ENCODE results near the gene ZNF281. TPM values are rescaled to one million over a fixed set of nuclear protein-coding genes. Genes with fewer than 3 reads are reported as not detected.
"Not testable (repeated sequence)": the region's sequence is repeated elsewhere in the genome, so short reads cannot be mapped to it uniquely, and the experiment has no call there.

Gene ZNF281
- polyA plus RNA-seq, 2 donors, result 1.3 to 1.5 TPM

- Histone ChIP-seq H3K4me3 (ENCODE audit: low read depth in 1 of 2, low read length in 2 of 2) (no peak overlapping the region), H3K27me3 (ENCODE audit: control insufficient read depth in 1 of 2, insufficient read depth in 2 of 2, low read length in 2 of 2) (no peaks in the 10 kb centered on the region), H3K4me1 (ENCODE audit: control insufficient read depth in 2 of 2, insufficient read depth in 2 of 2, low read length in 1 of 2) (no peaks in the 10 kb centered on the region), H3K9me3 (ENCODE audit: control insufficient read depth in 2 of 2, insufficient read depth in 1 of 2, low read depth in 1 of 2, low read length in 1 of 2) (no peaks in the 10 kb centered on the region), H3K36me3 (ENCODE audit: control insufficient read depth in 2 of 2, insufficient read depth in 2 of 2, low read length in 1 of 2) (no peaks in the 10 kb centered on the region), H3K27ac (ENCODE audit: low read depth in 2 of 2, low read length in 1 of 2) (no peak overlapping the region)
- WGBS, 2 donors, result 46 to 52% methylated on average over 2 of the region's 2 CpGs
Measured at GRCh38 chr1:200443860-200444259, 34.0 kb upstream of the ZNF281 start.

DNA sequence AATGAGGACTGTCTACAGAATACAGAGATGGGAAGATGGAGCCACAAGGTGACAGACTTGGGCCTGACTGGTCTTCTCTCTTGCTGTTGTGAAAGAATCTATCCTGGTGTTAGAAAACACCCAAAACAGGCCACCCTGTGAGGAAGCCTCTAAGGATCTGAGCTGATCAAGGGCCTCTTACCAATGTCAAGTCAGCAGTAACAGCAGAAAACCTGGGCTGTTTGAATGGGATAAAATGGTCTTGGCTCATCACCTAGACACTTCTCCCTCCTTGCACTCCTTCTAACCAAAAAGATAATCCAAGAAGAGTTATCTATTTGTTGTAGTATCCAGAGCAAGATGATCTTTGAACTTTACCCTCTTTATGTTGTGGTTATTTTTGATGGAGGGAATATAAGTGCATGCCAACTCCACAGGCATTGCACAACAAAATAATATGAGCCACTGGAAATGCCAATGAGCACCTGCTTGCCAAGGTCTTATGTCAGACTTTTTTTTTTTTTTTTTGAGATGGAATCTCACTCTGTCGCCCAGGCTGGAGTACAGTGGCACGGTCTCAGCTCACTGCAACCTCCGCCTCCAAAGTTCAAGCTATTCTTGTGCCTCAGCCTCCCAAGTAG, 32.8 kb upstream of the ZNF281 start:
- H3K27me3 ChIP-seq (ENCODE audit: control insufficient read depth in 1 of 2, insufficient read depth in 2 of 2, low read length in 2 of 2), result no peaks in the 10 kb centered on the region
- WGBS, 2 donors, result 79 to 84% methylated on average over 3 of the region's 3 CpGs

DNA sequence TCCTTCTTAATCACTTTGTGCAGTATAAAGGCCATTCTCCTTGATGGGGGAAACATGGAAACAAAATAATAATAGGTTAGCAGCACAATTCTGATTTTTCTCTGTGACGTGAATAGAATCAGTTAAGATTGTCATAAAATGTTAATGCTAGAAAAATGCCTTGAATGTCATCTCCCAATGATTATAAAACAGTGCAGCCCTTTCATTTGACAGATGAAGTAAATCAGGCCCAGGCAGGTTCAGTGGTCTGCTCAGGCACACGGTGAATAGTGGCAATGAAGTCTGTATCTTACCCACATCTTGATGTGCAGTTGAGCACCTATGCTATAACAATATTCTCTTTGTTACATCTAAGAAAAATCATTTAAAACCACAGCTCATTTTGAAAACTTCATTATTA, 32.2 kb upstream of the ZNF281 start:
- 64 to 70% methylated on average over 2 of the region's 2 CpGs for WGBS, 2 donors
- no peaks in the 10 kb centered on the region for H3K4me1 ChIP-seq (ENCODE audit: control insufficient read depth in 2 of 2, insufficient read depth in 2 of 2, low read length in 1 of 2)
- H3K27me3 ChIP-seq (ENCODE audit: control insufficient read depth in 1 of 2, insufficient read depth in 2 of 2, low read length in 2 of 2), result no peaks in the 10 kb centered on the region
- no peak overlapping the region for H3K4me3 ChIP-seq (ENCODE audit: low read depth in 1 of 2, low read length in 2 of 2)
- H3K27ac ChIP-seq (ENCODE audit: low read depth in 2 of 2, low read length in 1 of 2), result no peak overlapping the region
- H3K36me3 ChIP-seq (ENCODE audit: control insufficient read depth in 2 of 2, insufficient read depth in 2 of 2, low read length in 1 of 2), result no peaks in the 10 kb centered on the region
- H3K9me3 ChIP-seq (ENCODE audit: control insufficient read depth in 2 of 2, insufficient read depth in 1 of 2, low read depth in 1 of 2, low read length in 1 of 2), result no peaks in the 10 kb centered on the region

More for the DNA sequence above, 32.8 kb upstream of the ZNF281 start:
- no peaks in the 10 kb centered on the region for H3K9me3 ChIP-seq (ENCODE audit: control insufficient read depth in 2 of 2, insufficient read depth in 1 of 2, low read depth in 1 of 2, low read length in 1 of 2)
- H3K4me1 ChIP-seq (ENCODE audit: control insufficient read depth in 2 of 2, insufficient read depth in 2 of 2, low read length in 1 of 2), result no peaks in the 10 kb centered on the region
- no peak overlapping the region for H3K4me3 ChIP-seq (ENCODE audit: low read depth in 1 of 2, low read length in 2 of 2)
- H3K27ac ChIP-seq (ENCODE audit: low read depth in 2 of 2, low read length in 1 of 2), result no peak overlapping the region
- H3K36me3 ChIP-seq (ENCODE audit: control insufficient read depth in 2 of 2, insufficient read depth in 2 of 2, low read length in 1 of 2), result no peaks in the 10 kb centered on the region

DNA sequence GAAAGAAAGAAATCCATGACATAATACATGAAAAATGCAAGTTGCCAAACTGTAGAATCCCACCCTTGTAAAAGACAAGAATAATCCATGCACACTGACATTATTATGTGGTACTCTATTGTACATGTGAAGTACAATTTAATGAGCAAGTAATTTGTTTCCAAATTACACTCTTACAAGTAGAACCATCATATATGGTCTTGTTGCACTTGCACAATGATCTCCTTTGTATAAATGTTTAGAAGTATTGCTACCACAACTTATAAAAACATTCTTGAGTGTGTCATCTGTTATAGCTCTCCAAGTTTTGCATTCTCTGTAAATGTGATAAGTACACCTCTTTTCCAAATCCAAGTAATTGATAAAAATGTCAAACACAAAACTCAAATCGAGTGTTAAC, 29.1 kb upstream of the ZNF281 start:
- 72 to 83% methylated on average over 1 of the region's 1 CpG for WGBS, 2 donors
- no peak overlapping the region for H3K4me3 ChIP-seq (ENCODE audit: low read depth in 1 of 2, low read length in 2 of 2)

DNA sequence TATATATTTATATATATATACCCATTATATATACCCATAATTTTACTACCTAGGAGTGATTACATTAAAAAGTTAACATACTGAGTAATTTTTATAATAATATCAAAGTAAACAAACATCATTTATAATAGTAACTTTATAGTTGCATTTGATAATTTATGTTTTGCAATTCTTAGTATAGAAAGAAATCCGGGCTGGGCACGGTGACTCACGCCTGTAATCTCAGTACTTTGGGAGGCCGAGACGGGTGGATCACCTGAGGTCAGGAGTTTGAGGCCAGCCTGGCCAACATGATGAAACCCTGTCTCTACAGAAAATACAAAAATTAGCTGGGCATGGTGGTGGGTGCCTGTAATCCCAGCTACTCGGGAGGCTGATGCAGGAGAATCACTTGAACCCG, 28.6 kb upstream of the ZNF281 start:
- 75 to 83% methylated on average over 7 of the region's 7 CpGs for WGBS, 2 donors
- H3K4me1 ChIP-seq (ENCODE audit: control insufficient read depth in 2 of 2, insufficient read depth in 2 of 2, low read length in 1 of 2); H3K27ac ChIP-seq (ENCODE audit: low read depth in 2 of 2, low read length in 1 of 2); H3K36me3 ChIP-seq (ENCODE audit: control insufficient read depth in 2 of 2, insufficient read depth in 2 of 2, low read length in 1 of 2); H3K27me3 ChIP-seq (ENCODE audit: control insufficient read depth in 1 of 2, insufficient read depth in 2 of 2, low read length in 2 of 2); H3K9me3 ChIP-seq (ENCODE audit: control insufficient read depth in 2 of 2, insufficient read depth in 1 of 2, low read depth in 1 of 2, low read length in 1 of 2); H3K4me3 ChIP-seq (ENCODE audit: low read depth in 1 of 2, low read length in 2 of 2): not testable (repeated sequence)

More for the DNA sequence above, 29.1 kb upstream of the ZNF281 start:
- Histone ChIP-seq H3K4me1 (ENCODE audit: control insufficient read depth in 2 of 2, insufficient read depth in 2 of 2, low read length in 1 of 2) (no peaks in the 10 kb centered on the region), H3K27me3 (ENCODE audit: control insufficient read depth in 1 of 2, insufficient read depth in 2 of 2, low read length in 2 of 2) (no peaks in the 10 kb centered on the region), H3K27ac (ENCODE audit: low read depth in 2 of 2, low read length in 1 of 2) (no peak overlapping the region), H3K36me3 (ENCODE audit: control insufficient read depth in 2 of 2, insufficient read depth in 2 of 2, low read length in 1 of 2) (no peaks in the 10 kb centered on the region), H3K9me3 (ENCODE audit: control insufficient read depth in 2 of 2, insufficient read depth in 1 of 2, low read depth in 1 of 2, low read length in 1 of 2) (no peaks in the 10 kb centered on the region)

DNA sequence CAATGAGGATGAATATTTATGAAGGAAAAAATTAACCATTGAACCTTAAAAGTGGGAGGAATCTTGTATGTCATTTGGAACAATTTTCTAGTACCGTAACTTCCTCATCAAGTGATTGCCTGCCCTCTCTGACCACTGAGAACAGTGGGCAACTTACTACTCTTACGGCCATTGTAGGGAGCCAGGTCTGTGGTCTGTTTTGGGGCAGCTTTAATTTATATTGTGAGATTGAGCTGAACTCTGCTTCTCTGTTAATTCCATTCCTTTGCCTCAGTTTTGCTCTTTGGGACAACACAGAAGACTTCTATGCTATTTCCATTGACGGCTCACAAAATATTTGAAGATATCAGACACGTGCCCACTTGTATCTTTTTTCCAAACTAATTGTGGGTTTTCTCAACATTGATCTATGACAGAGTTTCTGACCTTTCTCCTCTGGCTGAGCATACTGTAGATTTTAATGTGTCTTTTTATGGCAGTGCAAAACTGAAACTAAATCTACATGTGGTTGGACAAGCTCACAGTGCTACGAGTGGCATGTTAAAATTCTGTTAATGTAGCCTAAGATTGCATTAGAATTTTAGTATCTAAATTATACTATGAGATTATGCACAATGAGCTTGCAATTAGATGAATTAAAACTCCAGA, 27.8 kb upstream of the ZNF281 start:
- 33 to 39% methylated on average over 5 of the region's 5 CpGs for WGBS, 2 donors
- Histone ChIP-seq H3K27me3 (ENCODE audit: control insufficient read depth in 1 of 2, insufficient read depth in 2 of 2, low read length in 2 of 2) (no peaks in the 10 kb centered on the region), H3K9me3 (ENCODE audit: control insufficient read depth in 2 of 2, insufficient read depth in 1 of 2, low read depth in 1 of 2, low read length in 1 of 2) (no peaks in the 10 kb centered on the region), H3K4me3 (ENCODE audit: low read depth in 1 of 2, low read length in 2 of 2) (no peak overlapping the region), H3K36me3 (ENCODE audit: control insufficient read depth in 2 of 2, insufficient read depth in 2 of 2, low read length in 1 of 2) (no peaks in the 10 kb centered on the region), H3K4me1 (ENCODE audit: control insufficient read depth in 2 of 2, insufficient read depth in 2 of 2, low read length in 1 of 2) (no peaks in the 10 kb centered on the region), H3K27ac (ENCODE audit: low read depth in 2 of 2, low read length in 1 of 2) (no peak overlapping the region)

DNA sequence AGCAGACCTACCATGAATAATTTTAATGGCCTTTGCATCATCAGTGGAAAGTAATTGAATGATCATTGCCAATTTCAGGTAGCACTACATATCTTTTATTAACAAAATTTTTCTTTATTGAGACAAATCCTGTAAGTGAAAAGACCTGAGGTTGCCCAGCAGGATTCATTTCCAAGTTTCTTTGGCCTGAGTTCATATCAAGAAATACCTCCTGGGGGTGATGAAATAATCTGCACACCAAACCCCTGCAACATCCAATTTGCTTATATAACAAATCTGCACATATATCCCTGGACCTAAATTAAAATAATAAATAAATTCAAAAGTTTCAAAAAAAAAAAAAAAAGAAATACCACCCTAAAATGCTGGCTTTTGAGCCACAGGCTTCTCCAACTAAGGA, 27.3 kb upstream of the ZNF281 start:
- Histone ChIP-seq H3K4me1 (ENCODE audit: control insufficient read depth in 2 of 2, insufficient read depth in 2 of 2, low read length in 1 of 2) (no peaks in the 10 kb centered on the region), H3K27me3 (ENCODE audit: control insufficient read depth in 1 of 2, insufficient read depth in 2 of 2, low read length in 2 of 2) (no peaks in the 10 kb centered on the region), H3K9me3 (ENCODE audit: control insufficient read depth in 2 of 2, insufficient read depth in 1 of 2, low read depth in 1 of 2, low read length in 1 of 2) (peaks cover 0 to 2% of the 10 kb centered on the region in 2 donors), H3K27ac (ENCODE audit: low read depth in 2 of 2, low read length in 1 of 2) (no peak overlapping the region), H3K36me3 (ENCODE audit: control insufficient read depth in 2 of 2, insufficient read depth in 2 of 2, low read length in 1 of 2) (no peaks in the 10 kb centered on the region), H3K4me3 (ENCODE audit: low read depth in 1 of 2, low read length in 2 of 2) (no peak overlapping the region)

DNA sequence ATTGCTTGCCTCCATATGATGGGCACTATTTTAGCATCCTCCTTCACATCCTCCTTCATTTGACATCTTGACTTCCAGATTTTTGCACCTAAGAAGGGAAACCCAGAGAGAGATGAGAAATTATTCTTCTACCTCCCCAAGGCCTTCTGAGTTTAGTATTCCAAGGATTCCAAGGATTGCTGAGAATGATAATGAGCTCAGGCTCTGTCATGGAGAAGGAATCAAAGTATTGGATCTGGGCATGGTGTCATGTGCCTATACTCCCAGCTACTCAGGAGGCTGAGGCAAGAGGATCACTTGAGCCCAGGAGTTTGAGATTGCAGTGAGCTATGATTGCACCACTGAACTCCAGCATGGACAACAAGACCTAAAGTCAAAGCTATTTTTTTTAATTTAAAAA, 26.6 kb upstream of the ZNF281 start:
- no peaks in the 10 kb centered on the region for H3K4me1 ChIP-seq (ENCODE audit: control insufficient read depth in 2 of 2, insufficient read depth in 2 of 2, low read length in 1 of 2)
- H3K36me3 ChIP-seq (ENCODE audit: control insufficient read depth in 2 of 2, insufficient read depth in 2 of 2, low read length in 1 of 2), result no peaks in the 10 kb centered on the region

DNA sequence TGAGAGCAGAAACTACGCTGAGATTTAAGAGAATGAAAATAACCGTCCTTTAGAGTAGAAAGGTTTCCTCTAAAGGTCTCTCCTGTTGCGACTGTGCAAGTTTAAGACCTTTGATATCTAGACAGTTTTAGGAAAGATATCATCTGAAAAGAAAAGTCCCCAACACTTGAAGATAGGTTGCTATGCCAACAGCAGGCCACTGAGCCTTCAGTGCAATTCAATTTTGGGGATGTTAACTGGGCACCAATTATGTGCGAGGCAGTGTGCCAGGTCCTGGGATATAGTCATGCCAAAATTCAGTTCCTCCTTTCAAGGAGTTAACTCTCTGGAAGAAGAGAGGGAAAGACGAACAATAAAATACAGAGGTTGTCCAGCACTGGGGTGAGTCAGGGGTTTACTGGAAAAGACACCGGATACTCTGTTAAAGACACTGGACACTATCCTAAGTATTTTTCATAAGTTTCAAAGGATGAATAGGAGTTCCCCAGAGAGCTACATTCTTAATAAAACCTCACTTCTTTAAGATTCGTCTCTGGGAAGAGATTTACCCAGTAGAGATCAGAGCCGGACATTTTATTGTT, 25.5 kb upstream of the ZNF281 start:
- Histone ChIP-seq H3K27ac (ENCODE audit: low read depth in 2 of 2, low read length in 1 of 2) (no peak overlapping the region), H3K4me3 (ENCODE audit: low read depth in 1 of 2, low read length in 2 of 2) (no peak overlapping the region), H3K9me3 (ENCODE audit: control insufficient read depth in 2 of 2, insufficient read depth in 1 of 2, low read depth in 1 of 2, low read length in 1 of 2) (peaks cover 0 to 2% of the 10 kb centered on the region in 2 donors), H3K27me3 (ENCODE audit: control insufficient read depth in 1 of 2, insufficient read depth in 2 of 2, low read length in 2 of 2) (no peaks in the 10 kb centered on the region), H3K4me1 (ENCODE audit: control insufficient read depth in 2 of 2, insufficient read depth in 2 of 2, low read length in 1 of 2) (no peaks in the 10 kb centered on the region), H3K36me3 (ENCODE audit: control insufficient read depth in 2 of 2, insufficient read depth in 2 of 2, low read length in 1 of 2) (no peaks in the 10 kb centered on the region)
- 89 to 90% methylated on average over 8 of the region's 8 CpGs for WGBS, 2 donors

More for the DNA sequence above, 26.6 kb upstream of the ZNF281 start:
- H3K4me3 ChIP-seq (ENCODE audit: low read depth in 1 of 2, low read length in 2 of 2), result no peak overlapping the region
- H3K27ac ChIP-seq (ENCODE audit: low read depth in 2 of 2, low read length in 1 of 2), result no peak overlapping the region
- no peaks in the 10 kb centered on the region for H3K27me3 ChIP-seq (ENCODE audit: control insufficient read depth in 1 of 2, insufficient read depth in 2 of 2, low read length in 2 of 2)
- peaks cover 0 to 2% of the 10 kb centered on the region in 2 donors for H3K9me3 ChIP-seq (ENCODE audit: control insufficient read depth in 2 of 2, insufficient read depth in 1 of 2, low read depth in 1 of 2, low read length in 1 of 2)

GRCh38 chr1:200433586-200433985, 23.8 kb upstream of the ZNF281 start:
- Histone ChIP-seq H3K4me1 (ENCODE audit: control insufficient read depth in 2 of 2, insufficient read depth in 2 of 2, low read length in 1 of 2) (no peaks in the 10 kb centered on the region), H3K9me3 (ENCODE audit: control insufficient read depth in 2 of 2, insufficient read depth in 1 of 2, low read depth in 1 of 2, low read length in 1 of 2) (peaks cover 0 to 2% of the 10 kb centered on the region in 2 donors), H3K27me3 (ENCODE audit: control insufficient read depth in 1 of 2, insufficient read depth in 2 of 2, low read length in 2 of 2) (no peaks in the 10 kb centered on the region), H3K36me3 (ENCODE audit: control insufficient read depth in 2 of 2, insufficient read depth in 2 of 2, low read length in 1 of 2) (no peaks in the 10 kb centered on the region), H3K4me3 (ENCODE audit: low read depth in 1 of 2, low read length in 2 of 2) (no peak overlapping the region), H3K27ac (ENCODE audit: low read depth in 2 of 2, low read length in 1 of 2) (no peak overlapping the region)
- 90 to 95% methylated on average over 1 of the region's 1 CpG for WGBS, 2 donors

Measured in esophagus (tissue), 2 donors.